Hepatocyte (in vitro differentiated cells): Measurements from ENCODE around the gene GRM4.

Source experiments
- EZH2 ChIP-seq: fragments of 200-600 bp; sonication (generic); IDR thresholded peaks from 2 replicates; pipeline ENCODE4 v1.6.1; 2016; ENCODE audit warnings: antibody characterized with exemption, mild to moderate bottlenecking, borderline replicate concordance
- EZH2phosphoT487 ChIP-seq: fragments of 200-600 bp; sonication (generic); IDR thresholded peaks from one replicate; pipeline ENCODE4 v1.6.1; 2018; ENCODE audit warnings: antibody characterized with exemption, mild to moderate bottlenecking, low read depth, moderate library complexity; ENCODE audit not compliant: unreplicated experiment, severe bottlenecking
- TF ChIP-seq, protein P1 (sequence below): fragments of 200-600 bp; sonication (generic); IDR thresholded peaks from 2 replicates; pipeline ENCODE4 v1.5.1; 2016; ENCODE audit warnings: antibody characterized with exemption, mild to moderate bottlenecking; ENCODE audit not compliant: poor library complexity

DNA sequence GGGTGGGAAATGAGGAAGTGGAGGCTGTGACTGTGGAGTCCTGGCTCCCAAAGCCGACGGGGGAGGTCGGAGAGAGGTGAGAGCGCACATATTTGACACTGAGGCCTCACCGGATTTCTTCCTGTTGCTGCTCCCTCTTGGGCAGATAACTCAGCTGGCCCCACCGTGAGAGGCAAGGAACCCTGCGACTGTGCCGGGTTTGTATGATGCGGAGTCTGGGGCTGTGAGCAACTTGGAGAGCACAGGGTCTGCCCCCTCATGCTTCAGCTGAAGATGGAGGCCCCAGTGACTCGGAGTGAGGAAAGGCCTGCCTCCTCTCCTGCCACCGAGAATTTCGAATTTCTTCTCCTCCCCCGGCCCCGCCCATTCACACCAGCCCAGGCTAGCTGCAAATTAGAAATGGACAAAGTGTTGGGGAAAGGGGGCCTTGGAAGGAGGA lies 160.6 kb downstream of the GRM4 start:
- TF ChIP-seq EZH2 (no peak), EZH2phosphoT487 (no peak)
- TF ChIP-seq, protein P1, sequence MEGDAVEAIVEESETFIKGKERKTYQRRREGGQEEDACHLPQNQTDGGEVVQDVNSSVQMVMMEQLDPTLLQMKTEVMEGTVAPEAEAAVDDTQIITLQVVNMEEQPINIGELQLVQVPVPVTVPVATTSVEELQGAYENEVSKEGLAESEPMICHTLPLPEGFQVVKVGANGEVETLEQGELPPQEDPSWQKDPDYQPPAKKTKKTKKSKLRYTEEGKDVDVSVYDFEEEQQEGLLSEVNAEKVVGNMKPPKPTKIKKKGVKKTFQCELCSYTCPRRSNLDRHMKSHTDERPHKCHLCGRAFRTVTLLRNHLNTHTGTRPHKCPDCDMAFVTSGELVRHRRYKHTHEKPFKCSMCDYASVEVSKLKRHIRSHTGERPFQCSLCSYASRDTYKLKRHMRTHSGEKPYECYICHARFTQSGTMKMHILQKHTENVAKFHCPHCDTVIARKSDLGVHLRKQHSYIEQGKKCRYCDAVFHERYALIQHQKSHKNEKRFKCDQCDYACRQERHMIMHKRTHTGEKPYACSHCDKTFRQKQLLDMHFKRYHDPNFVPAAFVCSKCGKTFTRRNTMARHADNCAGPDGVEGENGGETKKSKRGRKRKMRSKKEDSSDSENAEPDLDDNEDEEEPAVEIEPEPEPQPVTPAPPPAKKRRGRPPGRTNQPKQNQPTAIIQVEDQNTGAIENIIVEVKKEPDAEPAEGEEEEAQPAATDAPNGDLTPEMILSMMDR: no peak
